Neural cell (in vitro differentiated cells): ENCODE data around the gene ZFY. TPM values are rescaled to one million over a fixed set of nuclear protein-coding genes. Genes with fewer than 3 reads are reported as not detected.

Experiments
- H2AFZ ChIP-seq: fragments of 200-600, 300-800 bp; sonication (generic), shearing (Covaris generic); 2 replicates; pipeline ENCODE4 v1.6.0; 2014; ENCODE audit warnings: low read depth, mild to moderate bottlenecking, antibody characterized with exemption, low read length, moderate library complexity
- H3F3A ChIP-seq: fragments of 200-600 bp; shearing (Covaris generic); 2 replicates; pipeline ENCODE4 v1.6.1; 2016; ENCODE audit warnings: mild to moderate bottlenecking, moderate library complexity, mixed read lengths, antibody characterized with exemption, low read length; ENCODE audit not compliant: insufficient read depth, poor library complexity, severe bottlenecking
- H3K27ac ChIP-seq: fragments of 200-600, 300-800 bp; sonication (generic), shearing (Covaris generic); 2 replicates; pipeline ENCODE4 v1.5.1; 2014; ENCODE audit warnings: mild to moderate bottlenecking, low read length, moderate library complexity
- H3K27me3 ChIP-seq: fragments of 300-800, 200-600 bp; sonication (generic), shearing (Covaris generic); 2 replicates; pipeline ENCODE4 v1.6.0; 2014; ENCODE audit warnings: mild to moderate bottlenecking, low read depth, low read length, moderate library complexity; ENCODE audit not compliant: insufficient read depth
- H3K36me3 ChIP-seq: fragments of 300-800, 200-600 bp; sonication (generic), shearing (Covaris generic); 2 replicates; pipeline ENCODE4 v1.5.1; 2014; ENCODE audit warnings: mild to moderate bottlenecking, antibody characterized with exemption, low read length, moderate library complexity; ENCODE audit not compliant: insufficient read depth
- H3K4me2 ChIP-seq: fragments of 300-800, 200-600 bp; sonication (generic), shearing (Covaris generic); 2 replicates; pipeline ENCODE4 v1.6.0; 2014; ENCODE audit warnings: mild to moderate bottlenecking, low read length
- H3K4me3 ChIP-seq: fragments of 300-800, 200-600 bp; sonication (generic), shearing (Covaris generic); 2 replicates; pipeline ENCODE4 v1.5.1; 2014; ENCODE audit warnings: mild to moderate bottlenecking, low read length, moderate library complexity
- H3K79me2 ChIP-seq: fragments of 200-600 bp; shearing (Covaris generic); replicated peaks from 2 replicates; pipeline ENCODE4 v1.6.0; 2014; ENCODE audit warnings: mild to moderate bottlenecking, low read length, moderate library complexity; ENCODE audit not compliant: insufficient read depth
- H3K9ac ChIP-seq: fragments of 300-800, 200-600 bp; sonication (generic), shearing (Covaris generic); 2 replicates; pipeline ENCODE4 v1.6.1; 2016; ENCODE audit warnings: mild to moderate bottlenecking, low read length, mixed read lengths
- H3K9me2 ChIP-seq: fragments of 200-600 bp; shearing (Covaris generic); 2 replicates; pipeline ENCODE4 v1.6.1; 2016; ENCODE audit warnings: mild to moderate bottlenecking, low read length, mixed read lengths; ENCODE audit not compliant: insufficient read depth
- H3K9me3 ChIP-seq: fragments of 200-600, 300-800 bp; sonication (generic), shearing (Covaris generic); 2 replicates; pipeline ENCODE4 v1.6.1; 2016; ENCODE audit warnings: mild to moderate bottlenecking, mixed run types, low read length, moderate library complexity, mixed read lengths
- H4K20me1 ChIP-seq: fragments of 200-600 bp; shearing (Covaris generic); 2 replicates; pipeline ENCODE4 v1.6.1; 2016; ENCODE audit warnings: mild to moderate bottlenecking, mixed run types; ENCODE audit not compliant: insufficient read depth
- EP300 ChIP-seq: fragments of 450-650 bp; conservative IDR thresholded peaks from 2 replicates; pipeline ENCODE4 v1.6.1; 2014; ENCODE audit warnings: antibody characterized with exemption, mild to moderate bottlenecking, moderate library complexity; ENCODE audit not compliant: poor library complexity, severe bottlenecking
- EZH2 ChIP-seq: fragments of 200-600, 300-800 bp; shearing (Covaris generic), sonication (generic); IDR thresholded peaks from 2 replicates; pipeline ENCODE4 v1.6.1; 2014; ENCODE audit warnings: antibody characterized with exemption, low read length, borderline replicate concordance, mild to moderate bottlenecking; ENCODE audit not compliant: insufficient read depth, poor library complexity, severe bottlenecking
- MXI1 ChIP-seq: fragments of 450-650 bp; conservative IDR thresholded peaks from 2 replicates; pipeline ENCODE4 v1.6.1; 2014; ENCODE audit warnings: antibody characterized with exemption, mild to moderate bottlenecking; ENCODE audit not compliant: poor library complexity, severe bottlenecking
- POLR2AphosphoS5 ChIP-seq: IDR thresholded peaks from 2 replicates; pipeline ENCODE4 v1.6.1; 2012
- RAD21 ChIP-seq: fragments of 450-650 bp; conservative IDR thresholded peaks from 2 replicates; pipeline ENCODE4 v1.6.1; 2014; ENCODE audit warnings: antibody characterized with exemption, mild to moderate bottlenecking, moderate library complexity
- SMC3 ChIP-seq: fragments of 450-650 bp; conservative IDR thresholded peaks from 2 replicates; pipeline ENCODE4 v1.6.1; 2014; ENCODE audit warnings: antibody characterized with exemption, mild to moderate bottlenecking, moderate library complexity; ENCODE audit not compliant: poor library complexity
- TAF1 ChIP-seq: IDR thresholded peaks from 2 replicates; pipeline ENCODE4 v1.6.1; 2012; ENCODE audit warnings: low read depth
- polyA plus RNA-seq: library from polyadenylated mRNA; depleted of rRNA; stranded (reverse); fragments of >200 nt; gene quantifications from 2 replicates; pipeline ENCODE4 v1.2.3, GENCODE V29; 2014
- TF ChIP-seq, protein P1 (sequence below): IDR thresholded peaks from 2 replicates; pipeline ENCODE4 v1.6.1; 2012; ENCODE audit warnings: borderline replicate concordance
- TF ChIP-seq, protein P2 (sequence below): fragments of 450-650 bp; IDR thresholded peaks from 2 replicates; pipeline ENCODE4 v1.5.1; 2014; ENCODE audit warnings: antibody characterized with exemption, mild to moderate bottlenecking, moderate library complexity; ENCODE audit not compliant: poor library complexity, severe bottlenecking

Gene ZFY
- polyA plus RNA-seq, 1 donor from 2014 or later = 15.5 TPM

- Histone ChIP-seq H3K36me3 (no peaks in the 10 kb centered on the region), H3K9me2 (no peaks in the 10 kb centered on the region), H3K27ac (no peak overlapping the region), H3K9ac (no peak overlapping the region), H3K4me2 (no peak overlapping the region), H4K20me1 (no peaks in the 10 kb centered on the region), H2AFZ (no peak overlapping the region), H3K27me3 (no peaks in the 10 kb centered on the region), H3K79me2 (peaks cover 55% of the 10 kb centered on the region), H3K9me3 (no peaks in the 10 kb centered on the region), H3F3A (no peaks in the 10 kb centered on the region), H3K4me3 (peak overlapping the region; percentile 74)
- TF ChIP-seq TAF1 (no peak), EZH2 (no peak), POLR2AphosphoS5 (no peak), SMC3 (no peak), MXI1 (no peak), EP300 (no peak), RAD21 (no peak)
- TF ChIP-seq, protein P1, sequence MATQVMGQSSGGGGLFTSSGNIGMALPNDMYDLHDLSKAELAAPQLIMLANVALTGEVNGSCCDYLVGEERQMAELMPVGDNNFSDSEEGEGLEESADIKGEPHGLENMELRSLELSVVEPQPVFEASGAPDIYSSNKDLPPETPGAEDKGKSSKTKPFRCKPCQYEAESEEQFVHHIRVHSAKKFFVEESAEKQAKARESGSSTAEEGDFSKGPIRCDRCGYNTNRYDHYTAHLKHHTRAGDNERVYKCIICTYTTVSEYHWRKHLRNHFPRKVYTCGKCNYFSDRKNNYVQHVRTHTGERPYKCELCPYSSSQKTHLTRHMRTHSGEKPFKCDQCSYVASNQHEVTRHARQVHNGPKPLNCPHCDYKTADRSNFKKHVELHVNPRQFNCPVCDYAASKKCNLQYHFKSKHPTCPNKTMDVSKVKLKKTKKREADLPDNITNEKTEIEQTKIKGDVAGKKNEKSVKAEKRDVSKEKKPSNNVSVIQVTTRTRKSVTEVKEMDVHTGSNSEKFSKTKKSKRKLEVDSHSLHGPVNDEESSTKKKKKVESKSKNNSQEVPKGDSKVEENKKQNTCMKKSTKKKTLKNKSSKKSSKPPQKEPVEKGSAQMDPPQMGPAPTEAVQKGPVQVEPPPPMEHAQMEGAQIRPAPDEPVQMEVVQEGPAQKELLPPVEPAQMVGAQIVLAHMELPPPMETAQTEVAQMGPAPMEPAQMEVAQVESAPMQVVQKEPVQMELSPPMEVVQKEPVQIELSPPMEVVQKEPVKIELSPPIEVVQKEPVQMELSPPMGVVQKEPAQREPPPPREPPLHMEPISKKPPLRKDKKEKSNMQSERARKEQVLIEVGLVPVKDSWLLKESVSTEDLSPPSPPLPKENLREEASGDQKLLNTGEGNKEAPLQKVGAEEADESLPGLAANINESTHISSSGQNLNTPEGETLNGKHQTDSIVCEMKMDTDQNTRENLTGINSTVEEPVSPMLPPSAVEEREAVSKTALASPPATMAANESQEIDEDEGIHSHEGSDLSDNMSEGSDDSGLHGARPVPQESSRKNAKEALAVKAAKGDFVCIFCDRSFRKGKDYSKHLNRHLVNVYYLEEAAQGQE = no peak
- TF ChIP-seq, protein P2, sequence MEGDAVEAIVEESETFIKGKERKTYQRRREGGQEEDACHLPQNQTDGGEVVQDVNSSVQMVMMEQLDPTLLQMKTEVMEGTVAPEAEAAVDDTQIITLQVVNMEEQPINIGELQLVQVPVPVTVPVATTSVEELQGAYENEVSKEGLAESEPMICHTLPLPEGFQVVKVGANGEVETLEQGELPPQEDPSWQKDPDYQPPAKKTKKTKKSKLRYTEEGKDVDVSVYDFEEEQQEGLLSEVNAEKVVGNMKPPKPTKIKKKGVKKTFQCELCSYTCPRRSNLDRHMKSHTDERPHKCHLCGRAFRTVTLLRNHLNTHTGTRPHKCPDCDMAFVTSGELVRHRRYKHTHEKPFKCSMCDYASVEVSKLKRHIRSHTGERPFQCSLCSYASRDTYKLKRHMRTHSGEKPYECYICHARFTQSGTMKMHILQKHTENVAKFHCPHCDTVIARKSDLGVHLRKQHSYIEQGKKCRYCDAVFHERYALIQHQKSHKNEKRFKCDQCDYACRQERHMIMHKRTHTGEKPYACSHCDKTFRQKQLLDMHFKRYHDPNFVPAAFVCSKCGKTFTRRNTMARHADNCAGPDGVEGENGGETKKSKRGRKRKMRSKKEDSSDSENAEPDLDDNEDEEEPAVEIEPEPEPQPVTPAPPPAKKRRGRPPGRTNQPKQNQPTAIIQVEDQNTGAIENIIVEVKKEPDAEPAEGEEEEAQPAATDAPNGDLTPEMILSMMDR = no peak
Observed at GRCh38 chrY:2937149-2937548, 2.0 kb downstream of the ZFY start.

- no peaks in the 10 kb centered on the region for H3K36me3 ChIP-seq
- no peak overlapping the region for H3K9ac ChIP-seq
- no peak overlapping the region for H3K4me2 ChIP-seq
- no peaks in the 10 kb centered on the region for H3F3A ChIP-seq
- no peak overlapping the region for H2AFZ ChIP-seq
- no peaks in the 10 kb centered on the region for H3K9me3 ChIP-seq
- H4K20me1 ChIP-seq = no peaks in the 10 kb centered on the region
- no peaks in the 10 kb centered on the region for H3K9me2 ChIP-seq
- TF ChIP-seq, protein P2 = no peak
- TF ChIP-seq RAD21 = no peak
- TF ChIP-seq POLR2AphosphoS5 = no peak
- H3K27me3 ChIP-seq = no peaks in the 10 kb centered on the region
- H3K79me2 ChIP-seq = peaks cover 33% of the 10 kb centered on the region
- H3K27ac ChIP-seq = no peak overlapping the region
- no peak overlapping the region for H3K4me3 ChIP-seq
Observed at GRCh38 chrY:2949590-2950252, 14.5 kb downstream of the ZFY start.
